GM19239 (cell line): Measurements from ENCODE around the gene EMCN.
"Not testable (repeated sequence)": the region's sequence is repeated elsewhere in the genome, so short reads cannot be mapped to it uniquely, and the experiment has no call there.

Experiments
- DNase-seq: peaks from one replicate; pipeline ENCODE4 v3.0.0; 2011; ENCODE audit warnings: low spot score; ENCODE audit not compliant: insufficient read length
- FAIRE-seq: peaks from 2 replicates; lab custom pipeline; 2011; peaks lifted over from hg19 to GRCh38; lab: Jason Lieb, UNC

Gene EMCN, protein sequence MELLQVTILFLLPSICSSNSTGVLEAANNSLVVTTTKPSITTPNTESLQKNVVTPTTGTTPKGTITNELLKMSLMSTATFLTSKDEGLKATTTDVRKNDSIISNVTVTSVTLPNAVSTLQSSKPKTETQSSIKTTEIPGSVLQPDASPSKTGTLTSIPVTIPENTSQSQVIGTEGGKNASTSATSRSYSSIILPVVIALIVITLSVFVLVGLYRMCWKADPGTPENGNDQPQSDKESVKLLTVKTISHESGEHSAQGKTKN

DNA sequence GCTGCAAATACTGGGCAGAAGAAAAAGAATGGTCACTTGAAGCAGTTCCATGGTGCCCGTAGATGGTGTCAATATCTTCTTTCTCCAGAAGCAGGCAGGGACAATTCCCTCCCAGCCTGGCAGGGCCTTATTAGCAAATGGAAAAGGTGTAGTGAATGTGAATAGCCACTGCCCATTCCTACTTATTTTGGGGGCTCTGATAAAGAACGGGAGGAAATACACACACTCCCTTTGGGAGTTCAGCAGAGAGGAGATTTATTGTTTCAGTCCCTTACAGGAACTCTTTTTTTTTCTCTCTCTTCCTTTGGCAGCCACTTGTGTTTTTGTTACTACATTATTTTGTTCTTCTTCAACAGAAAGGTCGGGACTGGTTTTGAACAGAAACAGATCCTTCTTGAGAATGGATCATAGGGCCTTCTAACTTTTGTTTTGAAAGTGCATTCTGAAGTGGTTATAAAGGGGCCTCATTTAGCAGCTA, at the start of gene EMCN:
TSS of gene EMCN (minus strand) at position 159 of the 478 bp plus-strand sequence. CDS start at position 51, 108 bp downstream.
- DNase-seq (no peak), FAIRE-seq (no peak)

DNA sequence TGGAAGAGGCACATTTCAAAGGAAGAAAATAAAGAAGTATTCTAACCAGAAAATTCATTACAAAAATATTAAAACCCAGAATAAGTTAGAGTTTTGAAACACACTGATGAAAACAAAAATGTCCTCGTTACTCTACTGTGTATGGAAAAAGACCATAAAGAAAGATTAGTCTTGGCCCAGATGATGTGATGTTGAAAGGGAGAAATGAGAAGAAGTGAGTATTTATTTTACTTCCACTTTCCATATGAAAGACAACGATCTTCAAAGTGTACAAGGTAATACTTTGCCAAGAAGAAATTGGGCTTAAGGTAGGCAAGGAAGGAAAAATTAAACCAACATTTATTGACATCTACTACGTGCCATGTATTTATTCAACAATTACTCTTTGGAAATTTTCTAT, 48.6 kb upstream of the EMCN start:
- DNase-seq (no peak), FAIRE-seq (no peak)

DNA sequence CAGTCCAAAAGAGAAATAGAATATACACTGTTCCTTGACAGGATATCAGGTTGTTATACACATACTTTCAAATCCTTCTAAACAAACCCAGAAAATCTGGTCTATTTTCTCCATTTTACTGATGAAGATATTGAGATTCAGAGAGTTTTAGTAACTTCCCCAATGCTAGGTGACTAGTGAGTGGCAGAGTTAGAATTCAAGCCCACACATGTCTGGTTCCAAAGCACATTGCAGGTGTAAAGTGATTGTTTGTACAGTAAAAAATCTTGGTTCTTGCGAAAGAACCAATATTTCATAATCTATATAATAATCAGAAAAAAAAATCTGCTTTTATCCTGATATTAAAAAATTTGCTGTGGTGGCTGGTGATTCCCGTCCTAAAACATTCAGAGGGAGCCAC, 39.5 kb upstream of the EMCN start:
- no peak for DNase-seq
- no peak for FAIRE-seq

DNA sequence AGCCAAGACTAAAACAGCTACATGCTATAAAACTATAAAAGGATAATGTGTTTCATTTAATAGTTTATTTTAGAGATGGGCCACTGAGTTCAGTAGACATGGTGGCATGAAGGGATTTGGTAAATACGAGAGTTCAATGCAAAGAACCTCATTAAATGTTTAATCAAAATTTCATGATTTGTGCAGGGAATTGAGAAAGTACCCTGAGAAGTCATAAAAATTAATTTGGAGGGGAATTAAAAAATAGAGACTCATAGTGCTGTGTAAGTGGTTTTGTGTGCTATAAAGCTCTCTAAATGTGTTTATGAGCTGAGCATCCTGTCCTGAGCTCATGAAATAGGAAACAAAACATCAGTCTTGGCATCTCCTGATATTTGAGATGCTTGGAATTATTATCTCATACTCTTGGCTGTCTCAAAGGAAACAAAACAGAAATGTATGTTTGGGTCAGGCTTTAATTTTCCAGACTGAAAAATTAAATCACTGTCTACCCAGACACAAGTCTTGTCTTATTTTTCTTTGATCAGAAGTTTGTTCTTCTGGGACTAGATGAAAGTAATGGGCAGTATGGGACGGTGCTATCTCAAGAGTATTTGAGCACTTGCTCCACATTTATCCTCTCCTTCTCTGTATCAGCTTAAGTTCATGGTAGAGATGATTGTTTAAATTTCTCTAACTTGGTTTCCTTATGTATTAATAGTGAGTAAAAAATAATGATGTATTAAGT, 38.0 kb upstream of the EMCN start:
- DNase-seq = no peak
- no peak for FAIRE-seq

DNA sequence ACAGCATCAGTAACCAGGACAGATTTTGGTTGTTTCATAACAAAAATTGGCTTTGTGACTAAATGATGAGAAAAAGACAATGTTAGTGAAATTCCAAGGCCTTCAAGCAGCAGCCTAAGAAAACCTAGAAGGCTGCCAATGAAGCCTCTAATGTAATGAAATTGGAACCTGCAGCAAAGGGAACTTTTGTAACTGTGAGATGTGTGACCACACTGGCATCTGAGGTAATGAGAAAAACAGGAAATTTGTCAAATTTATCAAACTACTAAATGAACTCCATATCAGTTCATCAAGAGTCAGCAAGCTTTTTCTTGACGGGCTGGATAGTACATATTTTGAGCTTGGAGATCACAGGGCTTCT, 30.4 kb upstream of the EMCN start:
- FAIRE-seq = no peak
- DNase-seq = no peak

DNA sequence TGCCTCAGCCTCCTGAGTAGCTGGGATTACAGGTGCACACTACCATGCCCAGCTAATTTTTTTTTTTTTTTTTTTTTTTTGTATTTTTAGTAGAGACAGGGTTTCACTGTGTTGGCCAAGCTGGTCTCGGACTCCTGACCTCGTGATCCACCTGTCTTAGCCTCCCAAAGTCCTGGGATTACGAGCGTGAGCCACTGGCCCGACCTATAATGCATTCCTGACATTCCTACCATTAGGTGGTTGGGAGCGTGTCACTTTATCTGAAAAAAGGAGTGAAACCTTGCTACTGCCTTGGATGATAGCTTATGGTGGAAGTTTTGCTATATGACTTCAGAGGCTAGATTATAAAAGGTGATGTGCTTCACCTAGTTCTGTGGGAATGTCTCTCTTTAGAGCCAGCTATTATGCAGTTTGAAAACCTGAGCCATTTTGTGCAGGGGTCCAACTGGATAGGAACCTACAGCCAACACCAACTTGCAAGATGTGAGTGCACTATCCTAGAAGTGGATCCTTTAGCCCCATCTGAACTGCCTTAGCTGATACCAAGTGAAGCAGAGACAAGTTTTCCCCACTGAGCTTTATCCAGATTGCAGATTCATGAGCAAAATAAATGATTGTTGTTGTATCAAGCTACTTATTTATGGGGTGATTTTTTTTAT, 29.8 kb upstream of the EMCN start:
- FAIRE-seq (no peak), DNase-seq (no peak)

DNA sequence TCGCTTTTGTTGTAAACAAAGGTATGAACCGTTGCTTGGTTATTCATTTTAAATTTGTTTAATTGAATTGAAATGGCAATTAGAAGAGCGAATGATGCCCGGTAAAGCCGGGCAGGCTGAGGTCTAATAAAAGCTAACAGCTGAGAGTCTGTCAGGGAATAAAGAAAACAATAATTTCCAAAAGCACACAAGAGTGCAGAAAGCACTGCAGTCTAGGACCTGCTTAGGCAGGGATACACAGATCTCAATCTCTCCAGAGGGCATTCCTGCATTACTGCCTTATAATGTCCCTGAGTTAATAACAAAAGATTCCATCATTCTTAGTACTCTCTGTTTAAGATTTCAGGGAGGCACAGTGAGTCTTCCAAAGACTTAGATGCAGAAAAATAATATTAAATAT, 27.6 kb upstream of the EMCN start:
- FAIRE-seq (no peak), DNase-seq (no peak)

DNA sequence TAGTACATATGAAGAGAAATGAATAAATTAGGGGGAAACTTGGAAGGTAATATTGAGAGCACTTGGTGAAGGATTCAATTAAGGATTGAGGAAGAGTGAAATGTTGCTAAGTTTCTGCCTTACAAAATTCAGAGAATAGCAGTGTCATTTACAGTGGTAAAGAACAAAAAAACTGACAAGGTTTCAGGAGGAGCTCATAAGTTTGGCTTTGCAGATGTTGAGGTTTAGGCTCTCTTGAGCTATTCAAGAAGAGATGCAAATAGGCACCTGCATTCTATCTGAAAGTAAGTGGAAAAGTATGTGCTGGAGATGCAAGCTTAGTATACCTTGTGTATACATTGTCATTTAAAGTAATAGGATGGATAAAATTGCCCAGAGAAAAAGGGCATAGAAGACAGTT, 22.3 kb upstream of the EMCN start:
- DNase-seq (no peak), FAIRE-seq (no peak)

DNA sequence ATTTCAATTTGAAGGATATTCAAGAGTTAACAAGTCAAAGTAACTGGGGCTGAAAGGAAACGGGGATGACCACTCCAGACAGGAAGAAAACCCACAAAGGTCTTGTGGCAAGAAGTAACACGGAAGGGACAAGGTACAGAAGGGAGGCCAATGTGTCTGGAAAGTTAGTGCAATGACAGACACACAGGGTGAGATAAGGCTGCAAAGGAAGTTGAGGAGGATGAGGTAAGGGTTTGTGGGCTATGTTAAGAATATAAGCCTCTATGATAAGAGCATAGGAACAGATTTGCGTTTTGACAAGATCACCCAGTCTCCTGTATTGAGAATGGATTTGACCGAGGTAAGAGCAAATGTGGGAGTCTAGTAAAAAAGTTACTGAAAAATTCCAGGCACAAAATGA, 21.9 kb upstream of the EMCN start:
- FAIRE-seq (no peak), DNase-seq (no peak)

DNA sequence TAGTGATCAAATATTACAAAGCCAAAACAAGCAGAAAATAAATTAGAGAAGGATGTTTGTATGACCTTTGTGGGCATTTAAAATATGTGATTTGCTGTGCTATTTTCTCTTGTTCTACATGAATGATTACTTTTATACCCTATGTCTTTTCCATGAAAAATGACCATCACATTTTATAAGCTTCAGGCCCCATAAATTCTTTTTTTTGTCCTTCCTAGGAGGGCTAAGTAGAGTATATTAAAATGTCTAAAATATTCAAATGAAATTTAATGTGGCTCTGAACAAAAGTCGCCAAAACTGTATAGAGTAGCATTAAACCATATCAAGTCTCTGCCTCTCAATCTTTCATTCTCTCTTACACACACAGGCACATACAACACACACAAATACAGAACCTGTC, 15.9 kb upstream of the EMCN start:
- FAIRE-seq = no peak
- DNase-seq = no peak

DNA sequence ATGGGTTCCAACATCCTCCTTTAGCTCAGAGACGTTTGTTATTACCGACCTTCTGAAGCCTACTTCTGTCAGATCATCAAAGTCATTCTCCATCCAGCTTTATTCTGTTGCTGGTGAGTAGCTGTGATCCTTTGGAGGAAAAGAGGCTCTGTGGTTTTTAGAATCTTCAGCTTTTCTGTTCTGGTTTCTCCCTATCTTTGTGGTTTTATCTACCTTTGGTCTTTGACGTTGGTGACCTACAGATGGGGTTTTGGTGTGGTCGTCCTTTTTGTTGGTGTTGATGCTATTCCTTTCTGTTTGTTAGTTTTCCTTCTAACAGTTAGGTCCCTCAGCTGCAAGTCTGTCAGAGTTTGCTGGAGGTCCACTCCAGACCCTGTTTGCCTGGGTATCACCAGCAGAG, 12.3 kb upstream of the EMCN start:
- FAIRE-seq, DNase-seq: not testable (repeated sequence)

DNA sequence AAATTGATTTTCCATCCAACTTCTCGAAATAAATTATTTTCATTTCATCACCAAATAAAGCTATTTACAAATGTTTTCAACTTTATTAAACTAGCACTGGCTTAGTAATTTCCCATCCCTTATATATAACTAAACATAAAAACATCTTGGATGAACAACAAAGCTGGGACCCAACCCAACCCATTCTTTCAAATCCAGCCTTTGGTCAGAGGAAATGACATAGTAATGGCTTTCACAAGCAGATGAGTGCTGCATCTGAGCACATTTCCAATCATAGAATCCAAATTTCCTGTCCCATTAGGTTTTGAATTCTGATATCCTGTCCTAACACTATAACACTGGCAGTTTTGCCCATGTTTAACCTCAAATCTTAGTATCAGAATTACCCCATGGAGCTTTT, 7.9 kb upstream of the EMCN start:
- FAIRE-seq (no peak), DNase-seq (no peak)

DNA sequence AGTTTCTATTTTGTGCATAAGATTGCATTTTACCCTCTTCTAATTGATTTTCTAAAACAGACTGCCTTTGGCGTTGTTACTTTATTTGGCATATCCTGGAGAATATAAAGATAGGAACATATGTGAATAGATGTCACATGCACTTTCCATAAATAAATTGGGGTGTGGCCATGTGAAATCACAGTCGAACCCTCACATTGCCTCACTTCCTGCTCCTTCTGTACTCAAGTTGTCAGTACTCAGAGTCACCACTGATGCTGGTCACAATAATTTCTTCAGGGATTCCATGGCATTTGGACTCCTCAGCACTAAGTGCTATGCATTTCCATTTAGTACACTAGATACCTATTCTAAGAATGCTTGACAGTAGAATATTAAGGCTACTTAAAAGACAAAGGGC, 1.4 kb upstream of the EMCN start:
- DNase-seq (no peak), FAIRE-seq (no peak)

DNA sequence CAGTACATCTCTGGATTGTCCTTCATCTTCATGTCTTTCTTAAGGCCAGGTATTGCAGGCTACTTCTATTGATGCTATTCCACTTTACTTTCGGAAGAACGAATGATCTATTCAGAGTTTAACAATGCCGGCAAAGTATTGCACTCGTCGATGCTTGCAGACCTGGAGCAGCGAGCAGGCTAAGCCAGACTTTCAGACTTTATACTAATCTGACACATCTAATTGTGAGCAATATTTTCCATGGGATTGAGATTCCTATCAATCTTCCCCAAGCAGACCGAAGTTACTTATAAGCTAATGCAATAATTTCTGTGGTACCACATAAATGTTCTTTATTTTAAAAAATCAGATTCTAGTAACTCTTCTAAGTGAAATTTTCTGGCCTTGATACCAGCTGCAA, 1.6 kb downstream of the EMCN start:
- FAIRE-seq (no peak), DNase-seq (no peak)

DNA sequence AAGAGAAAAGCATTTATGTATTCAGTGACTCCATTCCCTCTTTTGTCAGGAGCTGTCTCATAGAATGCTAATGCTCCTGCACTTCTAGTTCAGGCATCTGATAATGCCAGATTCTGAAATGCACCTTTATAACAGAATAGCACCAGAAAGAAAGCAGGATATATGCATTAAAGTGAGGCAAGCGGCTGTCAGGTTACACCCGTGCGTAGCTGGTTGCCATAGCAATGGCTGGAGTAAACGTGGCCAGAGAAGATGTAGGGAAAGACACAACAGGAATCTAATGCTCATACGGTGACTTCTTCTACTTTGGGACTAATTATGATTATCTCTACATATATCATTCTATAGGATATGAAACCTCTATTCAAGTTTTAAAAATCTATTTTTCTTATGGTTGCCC, 5.9 kb downstream of the EMCN start:
- DNase-seq (no peak), FAIRE-seq (no peak)

DNA sequence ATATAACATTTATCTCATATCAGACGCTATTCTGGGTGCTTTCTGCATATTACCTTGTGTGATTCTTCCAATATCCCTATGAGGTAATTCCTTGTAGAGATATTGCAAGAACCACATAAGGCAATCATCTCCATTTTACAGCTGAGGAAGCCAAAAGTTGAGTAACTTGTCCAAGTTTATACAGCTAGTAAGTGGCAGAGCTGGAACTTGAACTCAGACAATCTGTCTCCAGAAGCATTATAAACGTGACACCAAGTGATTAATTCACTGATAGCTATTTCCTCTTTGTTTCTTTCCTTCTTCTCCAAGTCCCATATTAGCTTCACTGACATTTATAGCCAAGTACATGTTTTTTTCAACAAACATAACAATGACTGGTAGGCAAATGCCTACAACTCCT, 7.3 kb downstream of the EMCN start:
- DNase-seq (no peak), FAIRE-seq (no peak)

DNA sequence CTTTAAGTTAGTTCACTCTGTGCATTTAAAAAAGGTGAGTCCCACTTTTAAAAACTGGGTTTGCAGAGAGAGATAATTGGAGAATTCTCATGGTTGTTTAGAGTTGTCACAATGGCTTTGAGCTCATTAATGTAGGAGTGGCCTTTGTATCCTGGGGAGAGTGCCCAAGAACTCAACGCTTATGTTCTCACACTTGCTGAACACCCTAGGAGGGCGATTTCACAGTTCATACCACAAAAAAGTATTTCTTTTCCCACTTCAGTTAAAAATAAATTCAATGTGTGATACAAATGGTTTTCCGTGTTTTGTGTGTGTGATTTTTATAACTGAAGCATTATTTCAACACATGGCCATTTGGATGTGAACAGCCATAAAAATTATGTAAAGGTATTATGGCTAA, 8.4 kb downstream of the EMCN start:
- DNase-seq (no peak), FAIRE-seq (no peak)

DNA sequence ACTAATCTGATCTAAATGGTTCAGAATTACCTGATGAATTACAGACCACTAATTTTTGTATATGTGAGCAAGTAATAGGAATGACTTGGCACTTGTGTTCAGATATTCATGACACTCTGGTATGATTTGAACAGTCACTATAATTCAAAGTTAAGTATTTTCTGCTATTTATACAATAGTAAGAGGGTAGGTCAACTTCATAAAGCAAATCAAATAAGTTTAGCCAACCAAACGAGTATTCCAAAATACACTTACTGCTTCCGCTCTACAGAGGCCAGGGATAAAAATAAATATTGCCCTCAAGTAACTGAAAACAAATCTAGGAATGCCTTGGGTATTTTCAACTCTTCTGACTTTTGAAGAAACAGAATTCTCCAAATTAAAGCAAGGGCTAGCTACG, 9.1 kb downstream of the EMCN start:
- FAIRE-seq (no peak), DNase-seq (no peak)

DNA sequence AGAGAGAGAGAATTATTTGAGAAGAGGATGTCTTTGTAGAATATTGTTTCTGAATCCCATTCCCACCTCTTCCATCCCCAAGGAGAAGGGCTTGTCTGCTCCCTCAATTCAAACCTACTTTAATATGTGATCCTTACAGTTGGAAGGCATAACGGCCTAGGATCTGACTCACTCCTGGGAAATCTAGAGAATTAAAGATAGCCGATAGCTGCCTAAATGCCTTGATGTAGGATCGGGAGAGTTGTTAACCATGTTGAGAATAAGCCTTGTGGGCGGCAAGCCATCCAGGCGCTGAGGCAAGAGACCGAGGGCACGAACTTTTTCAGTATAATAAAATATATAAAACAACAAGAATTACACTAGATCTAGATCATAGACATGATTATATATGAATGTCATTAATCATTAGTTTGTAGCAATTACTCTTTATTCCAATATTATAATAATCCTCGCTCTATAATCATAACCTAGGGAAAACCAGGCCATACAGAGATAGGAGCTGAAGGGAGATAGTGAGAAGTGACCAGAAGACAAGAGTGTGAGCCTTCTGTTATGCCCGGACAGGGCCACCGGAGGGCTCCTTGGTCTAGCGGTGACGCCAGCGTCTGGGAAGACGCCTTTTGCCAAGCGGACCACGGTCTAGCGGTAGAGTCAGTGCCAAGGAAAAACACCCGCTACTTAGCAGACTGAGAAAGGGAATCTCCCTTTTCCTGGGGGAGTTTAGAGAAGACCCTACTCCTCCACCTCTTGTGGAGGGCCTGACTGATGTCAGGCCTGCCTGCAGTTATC, 13.5 kb downstream of the EMCN start:
- no peak for DNase-seq
- no peak for FAIRE-seq

DNA sequence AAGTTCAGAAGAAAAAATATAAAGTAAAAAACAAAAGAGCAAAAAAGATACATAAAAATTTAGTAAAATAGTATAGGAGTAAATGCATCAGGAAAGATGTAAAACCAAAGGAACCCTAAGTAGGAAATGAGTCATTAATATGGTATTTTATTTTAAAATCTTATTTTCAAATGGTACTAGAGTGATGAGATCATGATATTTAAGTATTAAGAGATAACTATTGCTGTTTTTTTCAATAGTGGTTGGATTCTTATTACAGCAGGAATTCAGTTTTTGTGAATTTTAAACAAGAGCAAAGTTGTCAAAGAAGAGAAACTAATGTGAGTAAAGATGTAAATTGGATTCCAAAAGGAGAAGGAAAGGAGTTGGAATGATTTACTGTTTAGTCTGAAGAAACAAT, 20.0 kb downstream of the EMCN start:
- FAIRE-seq (no peak), DNase-seq (no peak)

DNA sequence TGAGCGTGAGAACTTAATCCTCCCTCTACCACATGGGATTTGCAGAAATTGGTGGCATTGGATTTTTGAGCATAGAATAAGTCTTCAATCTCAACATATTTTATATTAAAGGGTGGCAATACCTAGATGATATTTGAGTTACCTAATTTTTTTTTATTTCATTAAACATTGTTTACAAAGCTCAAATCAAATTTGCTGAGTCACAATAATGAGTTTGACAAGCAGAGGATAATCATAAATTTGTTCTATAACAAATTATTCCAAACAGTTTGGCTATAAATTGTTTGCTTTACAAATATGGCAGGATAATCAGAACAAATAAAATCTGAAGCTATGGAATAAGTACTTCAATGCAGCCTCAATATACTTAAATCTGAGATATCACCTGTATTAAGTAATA, 22.7 kb downstream of the EMCN start:
- DNase-seq (no peak), FAIRE-seq (no peak)
